ENCODE results near the gene SLC22A1.
"Not testable (repeated sequence)": the region's sequence is repeated elsewhere in the genome, so short reads cannot be mapped to it uniquely, and the experiment has no call there.

The SLC22A1 gene

GRCh38 chr6:160139420-160139851 is 17.8 kb downstream of the SLC22A1 start:
- DNase-seq, result no peak

GRCh38 chr6:160140493-160140892 is 18.9 kb downstream of the SLC22A1 start:
- DNase-seq, result not testable (repeated sequence)

DNA sequence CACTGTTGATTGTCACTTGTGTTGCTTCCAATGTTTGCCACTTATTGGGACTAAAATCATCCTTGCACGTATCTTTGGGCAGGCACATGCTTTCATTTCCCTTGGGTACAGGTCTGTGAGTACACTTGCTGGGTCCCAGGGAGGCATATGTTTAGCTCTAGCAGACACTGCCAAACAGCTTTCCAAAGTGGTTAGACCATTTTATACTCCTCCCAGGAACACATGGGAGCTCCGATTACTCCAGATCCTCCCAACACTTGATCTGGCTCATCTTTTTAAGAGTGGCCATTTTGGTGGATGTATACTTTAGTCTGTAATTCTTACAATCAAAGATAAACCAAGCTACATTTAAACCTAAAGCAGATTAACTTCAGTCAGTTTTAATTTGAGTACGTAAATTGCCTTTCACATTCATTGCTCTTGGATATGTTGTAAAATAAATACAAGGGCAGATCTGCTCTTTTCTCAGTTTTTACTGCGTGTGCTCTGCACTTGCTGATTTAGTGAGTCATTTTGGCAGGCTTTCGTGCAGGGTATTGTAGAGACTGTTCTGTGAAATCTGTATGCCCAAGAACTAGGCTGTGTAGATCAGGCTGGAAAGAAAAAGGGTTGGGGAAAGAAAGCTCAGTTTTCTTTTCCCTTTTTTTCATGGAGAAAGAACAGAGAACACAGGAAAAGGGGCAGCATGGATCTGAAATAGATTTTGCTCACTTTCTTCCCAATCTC is 19.5 kb downstream of the SLC22A1 start:
- DNase-seq, result no peak

- no peak for DNase-seq
These were observed 20.6 kb downstream of the SLC22A1 start for GRCh38 chr6:160142115-160142715.

DNA sequence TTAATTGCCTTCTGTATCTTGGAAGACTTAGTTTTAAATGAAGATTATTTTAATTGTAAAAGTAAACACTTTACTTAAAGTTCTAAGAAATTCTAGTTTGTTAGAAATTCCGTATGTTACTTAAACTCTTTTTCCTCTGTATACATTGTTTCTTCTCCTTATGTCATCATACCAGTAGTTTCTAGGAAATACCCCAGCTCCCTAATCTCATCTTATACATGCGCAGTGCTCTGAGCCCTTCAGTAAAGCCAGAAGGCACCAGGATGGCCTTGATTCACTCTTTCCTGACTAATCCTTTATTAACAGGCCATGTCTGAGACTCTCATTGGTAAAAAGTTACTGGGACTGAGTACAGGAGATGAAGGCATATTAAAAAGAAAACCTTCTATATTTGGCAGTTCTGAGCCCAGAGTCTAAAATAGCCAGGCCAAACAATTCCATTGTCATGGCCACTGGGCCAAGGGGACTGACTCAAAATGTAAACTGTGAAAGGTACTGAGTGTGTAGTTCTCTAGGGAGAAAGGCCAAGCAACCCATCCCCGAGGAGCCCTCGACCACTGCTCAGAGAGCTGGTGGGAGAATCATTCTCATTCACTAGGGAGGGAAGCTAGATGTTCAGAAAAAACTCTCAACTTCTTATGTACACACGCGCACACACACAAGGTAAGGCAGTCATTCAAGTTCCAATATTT is 25.0 kb downstream of the SLC22A1 start:
- DNase-seq, result no peak

DNA sequence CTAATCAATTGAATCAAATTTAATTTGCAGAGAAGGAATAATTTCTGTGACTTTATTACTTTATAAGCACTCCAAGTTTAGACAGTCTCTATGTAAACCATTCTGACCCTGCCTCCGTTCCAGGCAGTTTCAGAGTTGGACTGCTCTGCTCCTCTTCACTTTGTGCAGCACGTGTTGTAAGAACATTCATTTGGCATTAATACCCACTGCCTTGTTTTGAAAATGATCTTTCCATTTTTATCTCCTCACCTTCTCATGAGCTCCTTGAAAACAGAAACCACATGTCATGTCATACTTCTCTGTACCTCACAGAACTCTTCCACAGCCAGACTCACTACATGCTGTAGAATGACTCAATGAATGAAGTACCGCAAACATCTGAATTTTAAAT is 25.5 kb downstream of the SLC22A1 start:
- DNase-seq, result no peak

DNA sequence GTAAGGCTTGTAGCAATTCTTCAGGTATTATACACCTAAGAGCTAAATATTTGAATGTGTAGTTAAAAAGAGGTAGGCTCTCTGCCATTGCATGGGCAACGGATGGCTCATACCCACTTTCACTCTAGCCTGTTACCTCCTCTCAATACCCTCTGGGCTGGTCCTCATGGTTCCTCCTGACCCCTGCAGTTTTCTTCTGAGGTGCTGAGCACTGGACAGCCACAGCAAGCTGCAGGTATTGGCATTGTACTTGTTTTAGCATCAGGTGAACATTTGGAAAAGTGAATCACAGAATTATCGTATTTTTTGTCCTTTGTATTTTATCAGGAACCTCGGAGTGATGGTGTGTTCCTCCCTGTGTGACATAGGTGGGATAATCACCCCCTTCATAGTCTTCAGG is 32.9 kb downstream of the SLC22A1 start:
- DNase-seq, result no peak

DNA sequence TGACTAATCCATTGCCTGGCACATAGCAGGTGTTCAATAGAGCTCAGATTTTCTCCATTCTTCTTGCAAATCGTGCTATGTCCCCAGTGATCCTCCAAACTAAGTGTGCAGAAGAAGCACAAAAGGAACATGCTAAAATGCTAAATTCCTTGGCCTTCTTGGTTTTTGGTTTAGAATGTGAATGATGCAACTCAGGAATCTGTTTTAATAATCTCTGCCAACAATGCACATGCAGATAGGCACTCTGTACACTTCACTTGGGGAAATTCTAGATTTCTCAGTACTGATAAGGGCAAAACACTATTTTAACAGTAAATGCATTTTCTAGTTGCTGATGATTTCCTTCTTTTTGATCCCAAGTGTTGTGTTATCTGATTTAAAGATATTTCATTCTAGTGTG is 35.2 kb downstream of the SLC22A1 start:
- DNase-seq, result no peak

DNA sequence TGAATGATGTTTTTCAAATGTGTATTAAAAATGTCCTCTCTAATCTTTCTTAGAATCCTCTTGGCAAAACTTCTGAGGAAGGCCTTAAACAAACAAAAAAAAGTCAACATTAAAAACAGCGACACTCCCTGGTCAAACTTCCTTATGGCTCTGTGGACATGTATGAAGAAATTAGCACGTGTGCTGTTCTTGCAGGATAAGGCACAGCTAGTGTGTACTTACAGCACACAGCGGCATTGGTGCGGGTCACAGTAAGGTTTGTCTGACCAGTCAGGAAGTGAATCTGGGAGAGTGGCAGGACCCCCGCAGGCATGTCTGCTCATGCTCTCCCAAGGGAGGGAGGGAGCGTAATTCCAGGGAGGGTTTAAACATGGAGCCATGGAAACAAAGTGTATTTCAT is 38.8 kb downstream of the SLC22A1 start:
- peak in 1 of 2 experiments; percentile 32 for DNase-seq

- no peak for DNase-seq
These were observed 39.5 kb downstream of the SLC22A1 start for GRCh38 chr6:160160929-160161646.

DNA sequence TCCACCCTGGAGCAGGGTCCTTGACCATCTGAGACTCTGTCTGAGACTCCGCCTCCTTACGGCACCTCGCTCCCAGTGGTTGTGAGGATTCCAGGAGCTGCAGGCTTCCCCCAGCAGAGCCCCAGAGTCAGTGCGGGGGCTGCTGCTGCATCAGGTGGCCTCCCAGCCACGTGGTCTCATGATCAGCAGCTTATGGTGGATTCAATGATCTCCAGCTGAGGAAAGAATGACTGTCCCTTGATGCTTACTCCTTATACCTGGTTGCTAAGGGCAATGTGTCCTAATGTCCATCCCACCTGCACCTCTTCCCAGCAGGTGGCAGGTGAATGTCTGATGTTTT is 40.0 kb downstream of the SLC22A1 start:
- DNase-seq, result no peak

- no peak for DNase-seq
These were observed 40.5 kb downstream of the SLC22A1 start for GRCh38 chr6:160162030-160162566.

DNA sequence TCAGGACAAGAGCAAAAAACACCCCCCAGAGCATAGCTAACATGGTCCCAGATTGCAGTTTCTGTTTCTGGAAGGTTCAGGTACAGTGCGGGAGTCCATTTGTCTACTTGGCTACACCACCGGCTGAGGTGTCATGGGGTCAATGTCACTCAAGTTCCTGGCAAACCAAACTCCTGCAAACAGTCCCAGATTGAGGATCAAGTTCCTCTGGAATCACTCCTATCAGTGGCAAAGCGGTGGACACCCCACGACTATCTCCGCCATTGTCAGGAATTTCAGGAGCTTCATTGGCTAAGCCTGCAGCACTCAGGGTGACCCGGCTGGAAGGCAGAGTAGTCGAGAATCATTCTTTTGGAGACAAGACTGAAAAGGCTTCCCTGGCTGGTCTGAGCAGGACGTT is 41.8 kb downstream of the SLC22A1 start:
- DNase-seq, result no peak

- no peak for DNase-seq
These were observed 42.3 kb downstream of the SLC22A1 start for GRCh38 chr6:160163912-160164311.

GRCh38 chr6:160165928-160166327 is 44.3 kb downstream of the SLC22A1 start:
- DNase-seq, result not testable (repeated sequence)

- DNase-seq, result peak; percentile 59 to 67
These were observed 46.2 kb downstream of the SLC22A1 start for GRCh38 chr6:160167604-160168399.

DNA sequence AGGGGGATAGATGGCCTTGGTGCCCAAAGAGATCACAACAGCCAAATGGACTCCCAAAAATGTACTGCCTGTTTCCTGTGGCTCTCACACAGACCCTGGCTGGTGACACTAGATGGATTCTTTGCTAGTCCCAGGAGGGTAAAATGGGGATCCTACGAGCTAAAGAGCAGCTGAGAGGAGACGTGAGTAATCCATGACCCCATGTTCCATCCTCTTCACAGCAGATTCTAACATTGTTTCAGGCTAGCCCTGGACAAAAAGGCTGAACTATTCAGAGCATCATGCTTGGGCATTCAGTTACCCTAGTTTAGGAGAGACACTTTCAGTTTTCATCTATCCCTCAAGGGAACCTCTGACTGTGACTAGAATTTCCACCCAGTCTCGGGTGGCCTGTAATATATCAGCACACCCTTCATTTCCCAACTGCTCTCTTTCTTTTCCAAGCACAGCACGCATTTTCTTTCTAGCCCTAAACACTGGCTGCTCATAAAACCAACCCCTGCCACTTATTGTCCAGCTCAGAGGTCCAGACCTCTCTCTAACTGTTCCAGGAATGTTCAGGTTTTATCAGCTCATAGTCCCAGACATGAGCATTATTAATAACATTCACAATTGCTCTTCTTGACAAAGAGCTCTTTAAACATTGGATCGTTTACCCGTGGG is 48.5 kb downstream of the SLC22A1 start:
- DNase-seq, result no peak

GRCh38 chr6:160172704-160173103 is 51.1 kb downstream of the SLC22A1 start:
- no peak for DNase-seq

DNA sequence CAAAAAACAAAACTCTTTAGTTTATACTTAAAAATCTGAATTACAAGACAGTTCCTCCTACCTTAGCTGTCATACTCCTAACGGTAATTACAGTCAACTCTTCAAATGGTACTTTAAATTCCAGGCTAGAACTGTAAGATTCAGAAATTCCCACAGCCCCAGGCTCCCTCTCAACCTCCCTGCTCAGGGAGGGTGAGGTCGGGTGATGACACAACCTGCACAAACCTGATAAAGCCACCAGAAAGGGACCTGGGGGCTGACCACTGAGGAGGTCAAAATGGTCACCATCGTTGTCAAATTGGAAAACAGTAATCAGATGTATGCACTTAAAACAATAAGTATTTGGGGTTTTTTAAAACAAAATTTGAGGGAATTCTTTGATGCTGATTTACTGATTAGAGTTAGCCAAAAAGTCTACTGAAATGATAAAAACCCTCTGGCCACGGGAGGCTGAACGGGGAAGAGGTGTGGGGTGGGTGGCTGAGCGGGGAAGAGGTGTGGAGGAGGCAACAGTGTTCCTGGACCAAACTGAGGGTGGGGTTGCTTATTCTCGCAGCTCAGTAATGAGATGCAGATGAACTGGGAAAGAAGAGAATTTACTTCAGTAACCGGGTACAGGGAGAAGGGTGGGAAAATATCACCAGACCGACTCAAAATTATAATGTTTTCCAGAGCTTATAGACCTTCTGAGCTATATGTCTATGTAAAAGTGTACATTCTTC is 52.4 kb downstream of the SLC22A1 start:
- DNase-seq, result no peak

- DNase-seq, result no peak
These were observed 53.1 kb downstream of the SLC22A1 start for GRCh38 chr6:160174681-160175080.

- no peak for DNase-seq
These were observed 55.6 kb downstream of the SLC22A1 start for GRCh38 chr6:160177220-160177619.

All from NCI-H526 (cell line).